Mesothelial cell of epicardium (in vitro differentiated cells): ENCODE results near the gene IBTK. TPM values are rescaled to one million over a fixed set of nuclear protein-coding genes. Genes with fewer than 3 reads are reported as not detected.
"Not testable (repeated sequence)": the region's sequence is repeated elsewhere in the genome, so short reads cannot be mapped to it uniquely, and the experiment has no call there.

Experiments
- DNase-seq, 2 experiments: peaks; one replicate each; pipeline ENCODE4 v3.0.0; 2021; ENCODE audit warnings: low spot score in 2 of 2; ENCODE audit not compliant: unreplicated experiment in 2 of 2
- H3K27ac Mint-ChIP-seq: 2 replicates; pipeline ENCODE4 v1.8.0; 2021; ENCODE audit warnings: mixed read lengths
- H3K27me3 Mint-ChIP-seq: 2 replicates; pipeline ENCODE4 v1.8.0; 2021; ENCODE audit warnings: low read depth, mixed read lengths
- H3K36me3 Mint-ChIP-seq: 2 replicates; pipeline ENCODE4 v1.8.0; 2021; ENCODE audit warnings: mixed read lengths
- H3K4me1 Mint-ChIP-seq: 2 replicates; pipeline ENCODE4 v1.8.0; 2021; ENCODE audit warnings: mixed read lengths
- H3K4me3 Mint-ChIP-seq: 2 replicates; pipeline ENCODE4 v1.8.0; 2021; ENCODE audit warnings: mild to moderate bottlenecking, moderate library complexity, mixed read lengths
- H3K9me3 Mint-ChIP-seq: 2 replicates; pipeline ENCODE4 v1.8.0; 2021; ENCODE audit warnings: mixed read lengths
- CTCF ChIP-seq: fragments of 200-600 bp; sonication (generic); IDR thresholded peaks from one replicate; pipeline ENCODE4 v1.5.0; 2021; ENCODE audit warnings: antibody characterized with exemption; ENCODE audit not compliant: unreplicated experiment
- total RNA-seq: library from RNA; stranded (reverse); gene quantifications from 3 replicates; pipeline ENCODE4 v1.2.1, GENCODE V29; 2021

Gene IBTK
- total RNA-seq, 1 donor from 2014 or later: 33.3 TPM

DNA sequence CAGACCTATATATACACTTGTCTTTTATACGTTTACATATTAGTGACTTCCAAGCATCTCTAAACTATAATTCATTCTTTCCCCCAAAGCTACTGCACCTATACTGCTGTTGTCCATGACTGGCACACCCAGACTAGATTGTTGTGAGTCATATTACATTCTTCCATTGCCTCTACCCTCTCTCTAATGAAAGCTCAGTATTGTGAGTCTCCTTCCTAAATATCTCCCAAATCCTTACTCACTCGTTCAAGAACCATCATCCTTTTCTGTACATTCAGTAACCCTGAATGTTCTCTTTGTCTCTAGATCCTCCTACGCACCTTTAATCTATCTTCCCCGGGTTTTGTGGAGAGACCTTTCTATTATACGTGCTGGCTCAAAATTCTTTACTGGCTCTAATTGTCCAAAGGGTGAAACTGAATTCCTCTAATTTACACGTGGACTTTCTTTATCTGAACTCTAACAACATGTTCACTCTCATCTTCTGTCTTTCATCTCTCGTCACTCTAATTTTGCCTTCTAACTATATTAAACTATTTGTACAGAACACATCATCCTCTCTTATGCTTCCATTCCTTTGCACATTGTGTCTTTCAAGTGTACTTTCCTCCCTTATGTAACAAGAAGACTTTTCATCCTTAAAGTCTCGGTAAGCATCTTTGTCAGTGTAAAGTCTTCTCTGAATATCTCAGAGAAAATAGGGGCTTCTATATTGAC is 109.3 kb downstream of the IBTK start:
- peaks cover 13% of the 10 kb centered on the region for H3K9me3 Mint-ChIP-seq
- no peaks in the 10 kb centered on the region for H3K27me3 Mint-ChIP-seq
- no peak overlapping the region for H3K27ac Mint-ChIP-seq
- no peaks in the 10 kb centered on the region for H3K4me1 Mint-ChIP-seq
- no peaks in the 10 kb centered on the region for H3K36me3 Mint-ChIP-seq
- H3K4me3 Mint-ChIP-seq: no peak overlapping the region
- TF ChIP-seq CTCF: no peak
- no peak for DNase-seq

GRCh38 chr6:82131441-82131840 is 116.1 kb downstream of the IBTK start:
- no peaks in the 10 kb centered on the region for H3K27me3 Mint-ChIP-seq
- peak overlapping the region; percentile 66 for H3K27ac Mint-ChIP-seq
- no peak overlapping the region for H3K4me3 Mint-ChIP-seq
- no peak for TF ChIP-seq CTCF
- DNase-seq: no peak
- H3K9me3 Mint-ChIP-seq: peaks cover 31% of the 10 kb centered on the region
- H3K36me3 Mint-ChIP-seq: peaks cover 3% of the 10 kb centered on the region
- peaks cover 10% of the 10 kb centered on the region for H3K4me1 Mint-ChIP-seq

- no peak for TF ChIP-seq CTCF
- no peaks in the 10 kb centered on the region for H3K27me3 Mint-ChIP-seq
- H3K27ac Mint-ChIP-seq: no peak overlapping the region
- H3K4me3 Mint-ChIP-seq: no peak overlapping the region
- H3K4me1 Mint-ChIP-seq: peaks cover 10% of the 10 kb centered on the region
- peaks cover 29% of the 10 kb centered on the region for H3K9me3 Mint-ChIP-seq
- DNase-seq: no peak
- peaks cover 3% of the 10 kb centered on the region for H3K36me3 Mint-ChIP-seq
Measured at GRCh38 chr6:82129797-82130196, 117.7 kb downstream of the IBTK start.

DNA sequence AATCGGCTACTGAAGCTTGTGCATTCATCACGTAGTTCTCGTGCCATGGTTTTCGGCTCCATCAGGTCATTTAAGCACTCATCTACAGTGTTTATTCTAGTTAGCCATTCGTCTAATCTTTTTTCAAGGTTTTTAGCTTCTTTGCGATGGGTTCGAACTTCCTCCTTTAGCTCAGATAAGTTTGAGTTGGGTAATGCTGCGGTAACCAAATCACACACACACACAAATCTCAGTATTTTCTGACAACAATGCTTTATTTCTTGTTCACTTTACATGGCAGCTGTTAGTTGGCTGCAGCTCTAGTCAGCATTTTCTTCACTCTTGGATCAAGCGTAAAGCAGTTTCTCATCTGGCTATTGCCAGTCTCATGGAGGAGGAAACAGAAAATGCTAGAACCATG is 118.6 kb downstream of the IBTK start:
- H3K27me3 Mint-ChIP-seq, H3K27ac Mint-ChIP-seq, DNase-seq, H3K4me3 Mint-ChIP-seq, H3K36me3 Mint-ChIP-seq: not testable (repeated sequence)
- Mint-ChIP-seq H3K9me3 (peaks cover 20% of the 10 kb centered on the region), H3K4me1 (peaks cover 10% of the 10 kb centered on the region)

GRCh38 chr6:82123632-82124031 is 123.9 kb downstream of the IBTK start:
- Mint-ChIP-seq H3K27ac (peak overlapping the region; percentile 35), H3K9me3 (peaks cover 9% of the 10 kb centered on the region), H3K4me1 (peaks cover 31% of the 10 kb centered on the region), H3K27me3 (no peaks in the 10 kb centered on the region), H3K36me3 (peaks cover under 1% of the 10 kb centered on the region), H3K4me3 (no peak overlapping the region)
- TF ChIP-seq CTCF: no peak
- no peak for DNase-seq

Other genes with a start within 250 kb of the IBTK start
- gene TPBG, start 116.1 kb upstream of the IBTK start, total RNA-seq: 35.2 to 38.2 TPM (median 37.5 TPM) in 3 replicates